GM12892 (cell line): ENCODE measurements around the gene RRM1.

Source experiments
- POLR2A ChIP-seq: IDR thresholded peaks from 2 replicates; pipeline ENCODE4 v1.6.1; 2011; ENCODE audit warnings: low read depth, low read length, control low read depth
- POLR2AphosphoS5 ChIP-seq: IDR thresholded peaks from 2 replicates; pipeline ENCODE4 v1.6.1; 2011; ENCODE audit warnings: low read depth, low read length, control low read depth

- no peak for TF ChIP-seq POLR2AphosphoS5
- TF ChIP-seq POLR2A: no peak
Observed at GRCh38 chr11:4093519-4094347, 866 bp upstream of the RRM1 start.
